IMR-90 (cell line): ENCODE results near the gene ZFHX3. TPM values are rescaled to one million over a fixed set of nuclear protein-coding genes. Genes with fewer than 3 reads are reported as not detected.

Experiments
- ATAC-seq: fragments of 200-7000 bp; cut with Tn5 transposase; 2 replicates; pipeline ENCODE4 v1.9.1; 2020; ENCODE audit warnings: low read depth, mild to moderate bottlenecking, moderate library complexity
- BruUV-seq: library from RNA; stranded (reverse); fragments of 400-500 nt; replicated peaks from 2 replicates; lab custom pipeline; 2021; lab: Mats Ljungman, UMichigan
- CTCF ChIA-PET: fragments of 300-600 bp; formaldehyde crosslinking; extraction: SDS; loops from one replicate; lab custom pipeline; 2021; ENCODE audit warnings: antibody characterized with exemption; lab: Yijun Ruan, JAX
- POLR2A ChIA-PET: fragments of 300-600 bp; sonication (Branson Sonifier 250); formaldehyde crosslinking; loops from one replicate; lab custom pipeline; 2022; ENCODE audit warnings: antibody characterized with exemption; ENCODE audit not compliant: unreplicated experiment; lab: Charles Lee
- DNase-seq: peaks from one replicate; pipeline ENCODE4 v3.0.0; 2013
- H2AFZ ChIP-seq: replicated peaks from 2 replicates; pipeline ENCODE3; 2013; ENCODE audit warnings: low read length, mild to moderate bottlenecking; ENCODE audit not compliant: poor library complexity
- H2AK5ac ChIP-seq: 2 replicates; pipeline ENCODE4 v1.6.1; 2013; ENCODE audit warnings: low read depth, low read length, inconsistent platforms
- H2AK9ac ChIP-seq: replicated peaks from 2 replicates; pipeline ENCODE3; 2013; ENCODE audit warnings: mild to moderate bottlenecking, low read depth, low read length, moderate library complexity; ENCODE audit not compliant: poor library complexity
- H2BK120ac ChIP-seq: 2 replicates; pipeline ENCODE4 v1.6.1; 2013; ENCODE audit warnings: low read depth, low read length, inconsistent platforms
- H2BK15ac ChIP-seq: 3 replicates; pipeline ENCODE4 v1.6.1; 2013; ENCODE audit warnings: low read depth, low read length, inconsistent platforms
- H2BK20ac ChIP-seq: 2 replicates; pipeline ENCODE4 v1.6.1; 2013; ENCODE audit warnings: low read depth, mild to moderate bottlenecking, inconsistent platforms, low read length, moderate library complexity
- H2BK5ac ChIP-seq: 2 replicates; pipeline ENCODE4 v1.6.1; 2013; ENCODE audit warnings: mild to moderate bottlenecking, low read depth, low read length, inconsistent platforms; ENCODE audit not compliant: poor library complexity, severe bottlenecking
- H3K14ac ChIP-seq: replicated peaks from 2 replicates; pipeline ENCODE4 v1.6.1; 2013; ENCODE audit warnings: low read depth, low read length, inconsistent platforms
- H3K18ac ChIP-seq: 2 replicates; pipeline ENCODE4 v1.6.1; 2013; ENCODE audit warnings: low read depth, low read length, control low read depth
- H3K23ac ChIP-seq: 2 replicates; pipeline ENCODE4 v1.6.1; 2013; ENCODE audit warnings: low read depth, low read length, inconsistent platforms
- H3K27ac ChIP-seq: 2 replicates; pipeline ENCODE4 v1.5.1; 2013; ENCODE audit warnings: mild to moderate bottlenecking, control low read depth, low read length; ENCODE audit not compliant: insufficient read depth
- H3K27me3 ChIP-seq: 2 replicates; pipeline ENCODE4 v1.6.1; 2013; ENCODE audit warnings: low read length; ENCODE audit not compliant: control insufficient read depth, insufficient read depth
- H3K36me3 ChIP-seq: 2 replicates; pipeline ENCODE4 v1.6.1; 2013; ENCODE audit warnings: low read length, mixed read lengths; ENCODE audit not compliant: control insufficient read depth, insufficient read depth
- H3K4ac ChIP-seq: 2 replicates; pipeline ENCODE4 v1.6.1; 2013; ENCODE audit warnings: low read depth, low read length, inconsistent platforms
- H3K4me1 ChIP-seq: 2 replicates; pipeline ENCODE4 v1.6.1; 2013; ENCODE audit warnings: low read length, mixed read lengths; ENCODE audit not compliant: control insufficient read depth, insufficient read depth
- H3K4me2 ChIP-seq: 2 replicates; pipeline ENCODE4 v1.6.1; 2013; ENCODE audit warnings: low read depth, mild to moderate bottlenecking, control low read depth, low read length, moderate library complexity
- H3K4me3 ChIP-seq: 2 replicates; pipeline ENCODE4 v1.5.1; 2013; ENCODE audit warnings: low read depth, mild to moderate bottlenecking, control low read depth, low read length, moderate library complexity; ENCODE audit not compliant: insufficient read depth
- H3K56ac ChIP-seq: 2 replicates; pipeline ENCODE4 v1.6.1; 2013; ENCODE audit warnings: low read length, inconsistent platforms; ENCODE audit not compliant: insufficient read depth; ENCODE audit errors: extremely low read depth
- H3K79me1 ChIP-seq, 2 experiments: 2 replicates each; pipeline ENCODE4 v1.6.1; 2013; ENCODE audit warnings: low read length in 2 of 2, inconsistent platforms in 1 of 2, low read depth in 1 of 2
- H3K9ac ChIP-seq: 2 replicates; pipeline ENCODE4 v1.6.1; 2013; ENCODE audit warnings: low read depth, low read length, control low read depth
- H3K9me1 ChIP-seq: 2 replicates; pipeline ENCODE4 v1.6.1; 2013; ENCODE audit warnings: low read length, inconsistent platforms; ENCODE audit not compliant: insufficient read depth
- H3K9me3 ChIP-seq: 2 replicates; pipeline ENCODE4 v1.6.1; 2013; ENCODE audit warnings: low read length; ENCODE audit not compliant: control insufficient read depth, insufficient read depth
- H4K20me1 ChIP-seq: 2 replicates; pipeline ENCODE4 v1.6.1; 2013; ENCODE audit warnings: low read length, inconsistent platforms; ENCODE audit not compliant: insufficient read depth
- H4K5ac ChIP-seq: 2 replicates; pipeline ENCODE4 v1.6.1; 2013; ENCODE audit warnings: mild to moderate bottlenecking, low read depth, low read length, control low read depth
- H4K8ac ChIP-seq, 2 experiments: 2 replicates each; pipeline ENCODE4 v1.6.1; 2013; ENCODE audit warnings: low read depth in 2 of 2, low read length in 2 of 2, control low read depth in 1 of 2, inconsistent platforms in 1 of 2
- H4K91ac ChIP-seq: 2 replicates; pipeline ENCODE4 v1.6.1; 2013; ENCODE audit warnings: low read depth, low read length, inconsistent platforms; ENCODE audit not compliant: insufficient read depth
- BHLHE40 ChIP-seq: fragments of 150-350 bp; IDR thresholded peaks from 2 replicates; pipeline ENCODE4 v1.6.1; 2016; ENCODE audit warnings: mild to moderate bottlenecking, low read depth, low read length
- CEBPB ChIP-seq: IDR thresholded peaks from 2 replicates; pipeline ENCODE4 v1.6.1; 2012; ENCODE audit warnings: low read depth, low read length, improper control_type of control experiment
- CHD1 ChIP-seq: IDR thresholded peaks from 2 replicates; pipeline ENCODE4 v1.6.1; 2012; ENCODE audit warnings: low read depth, low read length, improper control_type of control experiment
- MAFK ChIP-seq: IDR thresholded peaks from 2 replicates; pipeline ENCODE4 v1.6.1; 2012; ENCODE audit warnings: low read depth, low read length, improper control_type of control experiment
- MAZ ChIP-seq: IDR thresholded peaks from 2 replicates; pipeline ENCODE4 v1.6.1; 2012; ENCODE audit warnings: low read depth, mild to moderate bottlenecking, low read length, improper control_type of control experiment, moderate library complexity, borderline replicate concordance
- NFE2L2 ChIP-seq: fragments of 150-350 bp; IDR thresholded peaks from 2 replicates; pipeline ENCODE4 v1.6.1; 2016; ENCODE audit warnings: low read depth, mild to moderate bottlenecking, low read length
- POLR2A ChIP-seq: IDR thresholded peaks from 2 replicates; pipeline ENCODE4 v1.6.1; 2012; ENCODE audit warnings: mild to moderate bottlenecking, low read depth, low read length
- RAD21 ChIP-seq: IDR thresholded peaks from 2 replicates; pipeline ENCODE4 v1.6.1; 2012; ENCODE audit warnings: low read length, improper control_type of control experiment
- RFX5 ChIP-seq: IDR thresholded peaks from 2 replicates; pipeline ENCODE4 v1.8.0; 2012; ENCODE audit warnings: low read depth, mild to moderate bottlenecking, low read length, moderate library complexity
- SMC3 ChIP-seq: fragments of 150-350 bp; IDR thresholded peaks from 2 replicates; pipeline ENCODE4 v1.6.1; 2016; ENCODE audit warnings: low read depth, mild to moderate bottlenecking, antibody characterized with exemption, low read length, moderate library complexity
- WGBS, 2 experiments: methylation state at CpG; one replicate each; pipeline versions ENCODE4 v1.1.5 to v1.1.7; 2013; ENCODE audit warnings: missing lambda C conversion rate in 2 of 2; ENCODE audit not compliant: insufficient read length in 1 of 2; ENCODE audit errors: extremely low coverage in 2 of 2; 5-methylcytosine and 5-hydroxymethylcytosine counted together
- dilution Hi-C: fragments of 300-500 bp; cut with HindIII; formaldehyde crosslinking; loops from one replicate; pipeline ENCODE4 v1.14.3; 2018; ENCODE audit warnings: low sequenced_read_pairs; ENCODE audit not compliant: unreplicated experiment
- in situ Hi-C: fragments of 300-500 bp; cut with MboI; formaldehyde crosslinking; loops from 3 replicates; pipeline ENCODE4 v1.14.3; 2019; ENCODE audit warnings: low sequenced_read_pairs, inconsistent platforms, mixed read lengths
- intact Hi-C: fragments of 100-400 bp; cut with micrococcal nuclease; formaldehyde crosslinking; loops from 2 replicates; pipeline ENCODE4 v1.10.0; 2022
- polyA plus RNA-seq, 3 experiments: library from polyadenylated mRNA; depleted of rRNA; stranded (reverse); fragments of >200 nt; gene quantifications; 2 replicates each; pipeline ENCODE4 v1.2.3, GENCODE V29; 2012; ENCODE audit warnings: low replicate concordance in 1 of 3
- total RNA-seq: library from RNA; depleted of rRNA; stranded (reverse); fragments of >200 nt; gene quantifications from 2 replicates; pipeline ENCODE4 v1.2.3, GENCODE V29; 2012
- TF ChIP-seq, protein P1 (sequence below): fragments of 150-350 bp; IDR thresholded peaks from 2 replicates; pipeline ENCODE4 v1.6.1; 2016; ENCODE audit warnings: low read depth, mild to moderate bottlenecking, low read length, moderate library complexity, borderline replicate concordance
- TF ChIP-seq, protein P2 (sequence below): conservative IDR thresholded peaks from 2 replicates; pipeline ENCODE4 v1.5.1; 2012; ENCODE audit warnings: mild to moderate bottlenecking, low read depth, low read length, improper control_type of control experiment

ZFHX3 gene
- total and polyA plus RNA-seq, 2 of the 4 experiments (the other 2 are of a cell fraction): 1.4 to 1.7 TPM

DNA sequence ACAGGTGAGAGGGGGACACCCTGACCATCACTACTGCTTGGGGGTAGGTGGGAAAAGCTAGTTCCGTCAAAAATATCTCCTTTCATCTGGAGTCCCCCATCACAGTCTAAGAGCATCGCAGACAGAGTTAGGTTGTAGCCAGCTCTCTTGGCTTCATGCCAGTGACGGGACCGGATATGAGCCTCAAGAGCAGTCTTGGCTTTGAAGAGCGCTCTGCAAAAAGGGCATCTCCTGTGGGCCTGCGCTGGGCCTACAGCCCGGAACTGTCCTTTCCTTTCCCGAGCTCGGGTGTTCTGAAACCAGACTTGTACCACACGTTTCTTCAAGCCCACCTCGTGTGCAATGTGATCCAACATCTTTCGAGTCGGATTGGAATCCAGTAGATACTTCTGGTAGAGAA, 253.6 kb downstream of the ZFHX3 start:
- ChIA-PET POLR2A (no interaction called here), CTCF (interaction anchor here (1.5 kb wide), 1 partner anchor 8 kb away, joined by 3 read pairs; no protein-coding TSS in a partner anchor)
- Histone ChIP-seq H2AFZ (no peak overlapping the region), H2BK15ac (no peak overlapping the region), H3K27me3 (no peaks in the 10 kb centered on the region), H4K20me1 (no peaks in the 10 kb centered on the region), H4K5ac (no peak overlapping the region), H4K8ac (no peak overlapping the region), H3K79me1 (peaks cover 0 to 9% of the 10 kb centered on the region in 2 experiments; a peak in 1 of 4 replicates), H4K91ac (no peak overlapping the region), H2BK120ac (no peak overlapping the region), H3K4me1 (no peaks in the 10 kb centered on the region), H3K14ac (no peak overlapping the region), H3K27ac (no peak overlapping the region), H2AK9ac (no peak overlapping the region), H3K4me2 (no peak overlapping the region), H3K56ac (no peak overlapping the region), H3K9ac (no peak overlapping the region), H3K4ac (no peak overlapping the region), H3K18ac (no peak overlapping the region), H3K23ac (no peak overlapping the region), H2AK5ac (no peak overlapping the region), H3K36me3 (peaks cover 64% of the 10 kb centered on the region), H3K9me3 (no peaks in the 10 kb centered on the region), H2BK5ac (no peak overlapping the region), H2BK20ac (no peak overlapping the region), H3K9me1 (peaks cover 4% of the 10 kb centered on the region; the same call in 1 of the 2 replicates), H3K4me3 (no peak overlapping the region)
- TF ChIP-seq CHD1: no peak
- TF ChIP-seq, protein P1, sequence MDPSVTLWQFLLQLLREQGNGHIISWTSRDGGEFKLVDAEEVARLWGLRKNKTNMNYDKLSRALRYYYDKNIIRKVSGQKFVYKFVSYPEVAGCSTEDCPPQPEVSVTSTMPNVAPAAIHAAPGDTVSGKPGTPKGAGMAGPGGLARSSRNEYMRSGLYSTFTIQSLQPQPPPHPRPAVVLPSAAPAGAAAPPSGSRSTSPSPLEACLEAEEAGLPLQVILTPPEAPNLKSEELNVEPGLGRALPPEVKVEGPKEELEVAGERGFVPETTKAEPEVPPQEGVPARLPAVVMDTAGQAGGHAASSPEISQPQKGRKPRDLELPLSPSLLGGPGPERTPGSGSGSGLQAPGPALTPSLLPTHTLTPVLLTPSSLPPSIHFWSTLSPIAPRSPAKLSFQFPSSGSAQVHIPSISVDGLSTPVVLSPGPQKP: no peak
- TF ChIP-seq BHLHE40: no peak
- TF ChIP-seq MAFK: no peak
- TF ChIP-seq, protein P2, sequence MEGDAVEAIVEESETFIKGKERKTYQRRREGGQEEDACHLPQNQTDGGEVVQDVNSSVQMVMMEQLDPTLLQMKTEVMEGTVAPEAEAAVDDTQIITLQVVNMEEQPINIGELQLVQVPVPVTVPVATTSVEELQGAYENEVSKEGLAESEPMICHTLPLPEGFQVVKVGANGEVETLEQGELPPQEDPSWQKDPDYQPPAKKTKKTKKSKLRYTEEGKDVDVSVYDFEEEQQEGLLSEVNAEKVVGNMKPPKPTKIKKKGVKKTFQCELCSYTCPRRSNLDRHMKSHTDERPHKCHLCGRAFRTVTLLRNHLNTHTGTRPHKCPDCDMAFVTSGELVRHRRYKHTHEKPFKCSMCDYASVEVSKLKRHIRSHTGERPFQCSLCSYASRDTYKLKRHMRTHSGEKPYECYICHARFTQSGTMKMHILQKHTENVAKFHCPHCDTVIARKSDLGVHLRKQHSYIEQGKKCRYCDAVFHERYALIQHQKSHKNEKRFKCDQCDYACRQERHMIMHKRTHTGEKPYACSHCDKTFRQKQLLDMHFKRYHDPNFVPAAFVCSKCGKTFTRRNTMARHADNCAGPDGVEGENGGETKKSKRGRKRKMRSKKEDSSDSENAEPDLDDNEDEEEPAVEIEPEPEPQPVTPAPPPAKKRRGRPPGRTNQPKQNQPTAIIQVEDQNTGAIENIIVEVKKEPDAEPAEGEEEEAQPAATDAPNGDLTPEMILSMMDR: no peak
- TF ChIP-seq NFE2L2: no peak
- TF ChIP-seq RFX5: no peak
- TF ChIP-seq CEBPB: no peak
- no peak for TF ChIP-seq SMC3
- TF ChIP-seq RAD21: no peak
- no peak for TF ChIP-seq MAZ
- TF ChIP-seq POLR2A: no peak
- intact Hi-C loops (no loop called here), dilution Hi-C loops (no loop called here), in situ Hi-C loops (no loop called here)
- DNase-seq: no peak
- no peak for ATAC-seq
- WGBS, 2 experiments: 87% methylated on average over 6 of the region's 13 CpGs; no CpG with 5 or more reads in 1 of the 2 experiments
- BruUV-seq: no TSS peak
